Suprapubic skin (tissue), 4 donors: ENCODE results near the gene PLAAT1. TPM values are rescaled to one million over a fixed set of nuclear protein-coding genes. Genes with fewer than 3 reads are reported as not detected.

Experiments
- DNase-seq, 2 donors: peaks; one replicate each; pipeline ENCODE4 v3.0.0-alpha.2; 2019; ENCODE audit warnings: low spot score in 2 of 2
- H3K27ac ChIP-seq: fragments of 200-600 bp; sonication (generic); one replicate; pipeline ENCODE4 v1.5.1; 2019
- H3K27me3 ChIP-seq: fragments of 200-600 bp; sonication (generic); one replicate; pipeline ENCODE4 v1.5.1; 2019
- H3K36me3 ChIP-seq: fragments of 200-600 bp; sonication (generic); one replicate; pipeline ENCODE4 v1.5.1; 2019
- H3K4me1 ChIP-seq: fragments of 200-600 bp; sonication (generic); one replicate; pipeline ENCODE4 v1.5.1; 2019
- H3K4me3 ChIP-seq: fragments of 200-600 bp; sonication (generic); one replicate; pipeline ENCODE4 v1.5.1; 2019; ENCODE audit warnings: mild to moderate bottlenecking
- H3K9me3 ChIP-seq: fragments of 200-600 bp; sonication (generic); one replicate; pipeline ENCODE4 v1.5.1; 2019
- EP300 ChIP-seq: sonication (generic); formaldehyde crosslinking; IDR thresholded peaks from one replicate; pipeline ENCODE4 v1.6.1; 2017; ENCODE audit warnings: antibody characterized with exemption
- POLR2A ChIP-seq, 2 donors: fragments of 450-650 bp; IDR thresholded peaks; one replicate each; pipeline ENCODE4 v1.6.1; 2017; ENCODE audit warnings: antibody characterized with exemption in 2 of 2, mild to moderate bottlenecking in 2 of 2, moderate library complexity in 2 of 2
- POLR2AphosphoS5 ChIP-seq, 3 donors: sonication (generic); formaldehyde crosslinking; IDR thresholded peaks; one replicate each; pipeline ENCODE4 v1.6.1; 2017; ENCODE audit warnings: antibody characterized with exemption in 3 of 3
- WGBS: methylation state at CpG from one replicate; pipeline ENCODE4 v1.1.5; 2018; 5-methylcytosine and 5-hydroxymethylcytosine counted together
- total RNA-seq, 4 donors: library from RNA; depleted of rRNA; stranded (reverse); fragments of >200 nt; gene quantifications; one replicate each; pipeline ENCODE4 v1.1.0, GENCODE V29; 2016
- TF ChIP-seq, protein P1 (sequence below), 2 donors: fragments of 200-600 bp in 1 of 2; fragments of 450-650 bp in 1 of 2; sonication (generic) in 1 of 2; IDR thresholded peaks; one replicate each; pipeline ENCODE4 v1.5.1; 2016 to 2019; ENCODE audit warnings: antibody characterized with exemption in 2 of 2, mild to moderate bottlenecking in 1 of 2, moderate library complexity in 1 of 2

Gene PLAAT1
- total RNA-seq, 4 donors from 2014 or later = 0.49 to 4.9 (median 2.6) TPM

DNA sequence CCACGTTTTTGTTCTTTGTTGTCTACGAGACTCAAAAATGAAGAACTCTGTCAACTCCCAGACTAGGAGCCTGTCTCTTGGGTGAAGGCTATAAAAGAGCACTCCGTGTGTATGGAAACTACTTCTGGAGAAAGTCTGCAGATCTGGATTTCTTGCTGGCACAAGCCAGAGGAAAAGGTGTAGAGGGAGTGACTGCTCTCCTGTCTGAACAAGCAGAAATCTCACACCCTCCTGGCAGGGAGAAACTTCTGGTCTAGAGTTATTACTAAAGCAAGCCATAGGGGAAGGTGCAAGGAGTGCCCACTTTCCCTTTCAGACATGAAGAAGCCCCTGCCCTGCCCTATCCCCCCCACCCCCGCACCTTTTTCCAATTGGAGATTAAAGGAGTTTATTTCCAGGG, 9.5 kb downstream of the PLAAT1 start:
- Histone ChIP-seq H3K9me3 (peaks cover 17% of the 10 kb centered on the region), H3K36me3 (no peaks in the 10 kb centered on the region), H3K27me3 (no peaks in the 10 kb centered on the region), H3K4me1 (peaks cover 4% of the 10 kb centered on the region), H3K27ac (no peak overlapping the region), H3K4me3 (no peak overlapping the region)
- TF ChIP-seq POLR2AphosphoS5 (IDR thresholded peaks at IDR 0.05) (no peak), POLR2A (IDR thresholded peaks at IDR 0.05) (no peak)
- TF ChIP-seq, protein P1, sequence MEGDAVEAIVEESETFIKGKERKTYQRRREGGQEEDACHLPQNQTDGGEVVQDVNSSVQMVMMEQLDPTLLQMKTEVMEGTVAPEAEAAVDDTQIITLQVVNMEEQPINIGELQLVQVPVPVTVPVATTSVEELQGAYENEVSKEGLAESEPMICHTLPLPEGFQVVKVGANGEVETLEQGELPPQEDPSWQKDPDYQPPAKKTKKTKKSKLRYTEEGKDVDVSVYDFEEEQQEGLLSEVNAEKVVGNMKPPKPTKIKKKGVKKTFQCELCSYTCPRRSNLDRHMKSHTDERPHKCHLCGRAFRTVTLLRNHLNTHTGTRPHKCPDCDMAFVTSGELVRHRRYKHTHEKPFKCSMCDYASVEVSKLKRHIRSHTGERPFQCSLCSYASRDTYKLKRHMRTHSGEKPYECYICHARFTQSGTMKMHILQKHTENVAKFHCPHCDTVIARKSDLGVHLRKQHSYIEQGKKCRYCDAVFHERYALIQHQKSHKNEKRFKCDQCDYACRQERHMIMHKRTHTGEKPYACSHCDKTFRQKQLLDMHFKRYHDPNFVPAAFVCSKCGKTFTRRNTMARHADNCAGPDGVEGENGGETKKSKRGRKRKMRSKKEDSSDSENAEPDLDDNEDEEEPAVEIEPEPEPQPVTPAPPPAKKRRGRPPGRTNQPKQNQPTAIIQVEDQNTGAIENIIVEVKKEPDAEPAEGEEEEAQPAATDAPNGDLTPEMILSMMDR (IDR thresholded peaks at IDR 0.05) = no peak
- 72% methylated on average over 4 of the region's 4 CpGs for WGBS
- no peak for DNase-seq

DNA sequence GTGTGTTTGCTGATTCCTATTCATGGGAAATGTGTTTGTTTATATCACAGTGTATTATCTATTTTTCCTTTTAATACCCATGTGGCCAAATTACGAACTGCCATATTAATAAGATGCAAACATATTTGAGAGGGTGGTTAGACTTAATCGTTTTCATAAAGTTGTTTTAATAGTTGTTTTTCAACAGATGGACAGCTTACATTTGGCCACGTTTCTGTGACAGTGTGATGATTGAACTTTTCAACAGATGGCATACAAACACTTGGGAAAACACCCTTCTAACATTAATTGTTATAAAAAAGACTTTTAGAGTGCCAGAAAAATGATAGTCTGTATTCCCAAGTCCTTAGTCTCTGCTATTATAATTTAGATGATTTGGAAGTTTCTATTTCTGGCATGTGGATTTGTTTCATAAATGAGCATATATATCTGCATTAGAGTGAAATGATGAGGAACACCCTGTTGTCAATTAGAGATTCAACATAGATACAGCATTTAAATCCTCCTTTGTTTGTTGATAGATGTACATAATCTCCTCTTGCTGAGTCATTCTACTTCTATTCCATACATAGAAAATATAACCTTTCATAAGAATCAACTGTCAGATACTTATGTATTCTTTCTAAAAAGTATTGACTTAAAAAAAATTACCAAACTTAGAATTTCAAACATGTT, 13.1 kb downstream of the PLAAT1 start:
- no peaks in the 10 kb centered on the region for H3K36me3 ChIP-seq
- no peaks in the 10 kb centered on the region for H3K27me3 ChIP-seq
- no peak for DNase-seq
- 61% methylated on average over 3 of the region's 3 CpGs for WGBS
- TF ChIP-seq POLR2AphosphoS5 (IDR thresholded peaks at IDR 0.05) = no peak
- TF ChIP-seq, protein P1 (IDR thresholded peaks at IDR 0.05) = no peak
- no peak for TF ChIP-seq EP300
- no peak for TF ChIP-seq POLR2A (IDR thresholded peaks at IDR 0.05)
- H3K9me3 ChIP-seq = peaks cover 12% of the 10 kb centered on the region
- H3K4me3 ChIP-seq = no peak overlapping the region
- no peak overlapping the region for H3K27ac ChIP-seq
- peaks cover 4% of the 10 kb centered on the region for H3K4me1 ChIP-seq

DNA sequence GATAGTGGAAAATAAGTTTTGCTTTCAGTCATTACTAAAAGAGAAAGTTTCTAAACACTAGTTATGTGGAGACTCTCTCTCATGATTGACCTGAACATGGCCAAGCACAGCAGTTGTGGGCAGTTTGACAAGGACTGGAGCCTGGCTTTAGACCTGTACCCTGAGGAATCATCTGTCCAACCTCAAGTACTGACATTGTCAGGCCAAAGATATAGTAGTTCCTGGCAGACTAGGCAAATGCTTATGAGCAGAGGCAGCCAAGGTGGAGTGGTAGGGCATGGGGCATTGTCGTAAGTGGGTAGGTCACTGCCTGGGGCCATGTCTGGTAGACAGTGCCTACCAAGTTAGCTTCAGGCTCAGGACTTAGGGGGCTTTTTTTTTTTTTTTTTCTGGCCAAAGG, 20.9 kb downstream of the PLAAT1 start:
- no peaks in the 10 kb centered on the region for H3K4me1 ChIP-seq
- no peaks in the 10 kb centered on the region for H3K36me3 ChIP-seq
- DNase-seq = no peak
- no peaks in the 10 kb centered on the region for H3K9me3 ChIP-seq
- H3K4me3 ChIP-seq = no peak overlapping the region
- no peaks in the 10 kb centered on the region for H3K27me3 ChIP-seq
- no peak for TF ChIP-seq POLR2A (IDR thresholded peaks at IDR 0.05)
- no peak for TF ChIP-seq POLR2AphosphoS5 (IDR thresholded peaks at IDR 0.05)
- TF ChIP-seq EP300 = no peak
- TF ChIP-seq, protein P1 (IDR thresholded peaks at IDR 0.05) = no peak
- WGBS = 100% methylated on average over 1 of the region's 1 CpG
- no peak overlapping the region for H3K27ac ChIP-seq

DNA sequence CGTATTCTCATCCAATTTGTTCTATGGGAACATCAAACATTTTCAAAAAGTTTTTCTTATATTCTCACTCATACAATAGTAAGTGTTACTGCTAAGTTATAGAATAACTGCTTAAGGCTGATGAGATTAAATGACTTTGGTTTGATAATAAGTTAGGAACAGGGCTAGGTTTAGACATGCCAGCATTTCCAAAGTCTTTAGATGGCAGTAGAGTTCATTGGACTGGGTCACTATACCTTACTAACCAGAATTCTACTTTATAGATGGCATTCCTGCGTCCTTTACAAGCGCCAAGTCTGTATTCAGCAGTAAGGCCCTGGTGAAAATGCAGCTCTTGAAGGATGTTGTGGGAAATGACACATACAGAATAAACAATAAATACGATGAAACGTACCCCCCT, 21.7 kb downstream of the PLAAT1 start:
- Histone ChIP-seq H3K36me3 (no peaks in the 10 kb centered on the region), H3K27me3 (no peaks in the 10 kb centered on the region), H3K4me1 (no peaks in the 10 kb centered on the region), H3K27ac (no peak overlapping the region), H3K9me3 (no peaks in the 10 kb centered on the region), H3K4me3 (no peak overlapping the region)
- no peak for TF ChIP-seq POLR2AphosphoS5 (IDR thresholded peaks at IDR 0.05)
- no peak for TF ChIP-seq POLR2A (IDR thresholded peaks at IDR 0.05)
- TF ChIP-seq EP300 = no peak
- TF ChIP-seq, protein P1 (IDR thresholded peaks at IDR 0.05) = no peak
- no peak for DNase-seq
- 83% methylated on average over 5 of the region's 5 CpGs for WGBS

DNA sequence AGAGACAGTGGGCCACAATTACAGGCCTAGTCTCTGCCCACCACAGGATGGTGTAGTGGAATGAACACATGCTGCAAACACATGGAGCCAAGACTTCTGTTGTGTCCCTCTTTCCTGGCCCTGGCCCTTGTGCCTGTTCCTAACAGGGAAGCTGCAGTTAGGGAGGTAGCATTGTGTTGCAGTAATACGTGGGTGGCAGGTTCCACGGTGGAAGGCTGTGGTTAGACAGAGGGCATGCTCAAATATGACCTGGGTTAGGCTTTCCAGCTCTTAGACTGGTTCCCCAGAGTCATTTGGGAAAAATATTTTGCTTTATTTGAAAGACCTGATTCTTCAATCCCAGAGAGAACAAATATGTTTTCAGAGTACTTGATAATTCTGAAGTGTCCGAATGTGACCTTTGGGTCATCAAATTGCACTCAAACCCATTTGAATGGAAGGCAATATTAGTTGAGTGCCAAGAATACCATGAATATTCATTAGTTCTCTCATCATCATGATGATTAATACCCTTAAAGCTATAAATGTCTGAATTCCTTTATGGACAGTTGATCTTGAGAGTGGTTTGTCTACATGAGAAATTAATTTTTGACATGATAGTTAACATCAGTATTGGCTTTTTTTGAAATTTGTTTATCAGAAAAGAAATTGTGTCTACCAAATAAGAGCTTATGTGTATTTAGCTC, 28.5 kb downstream of the PLAAT1 start:
- WGBS = 86% methylated on average over 3 of the region's 3 CpGs
- Histone ChIP-seq H3K27me3 (no peaks in the 10 kb centered on the region), H3K9me3 (no peaks in the 10 kb centered on the region), H3K27ac (no peak overlapping the region), H3K36me3 (no peaks in the 10 kb centered on the region), H3K4me3 (no peak overlapping the region), H3K4me1 (no peaks in the 10 kb centered on the region)
- DNase-seq = no peak
- no peak for TF ChIP-seq POLR2A (IDR thresholded peaks at IDR 0.05)
- TF ChIP-seq POLR2AphosphoS5 (IDR thresholded peaks at IDR 0.05) = no peak
- no peak for TF ChIP-seq EP300
- TF ChIP-seq, protein P1 (IDR thresholded peaks at IDR 0.05) = no peak
